Thymus (tissue), 11 donors: ENCODE measurements around the gene FBN2. TPM values are rescaled to one million over a fixed set of nuclear protein-coding genes. Genes with fewer than 3 reads are reported as not detected.

ENCODE experiments used
- DNase-seq, 9 donors: peaks; one replicate each; pipeline ENCODE4 v3.0.0-alpha.2; 2013; ENCODE audit warnings: low spot score in 9 of 9, low read depth in 6 of 9, missing footprints in 1 of 9
- H3K27ac ChIP-seq, 2 donors: one replicate each; pipeline ENCODE4 v1.5.1; 2013; ENCODE audit warnings: control low read depth in 1 of 2, low read depth in 1 of 2, low read length in 1 of 2, mild to moderate bottlenecking in 1 of 2, moderate library complexity in 1 of 2
- H3K27me3 ChIP-seq, 2 donors: one replicate each; pipeline ENCODE4 v1.5.1; 2013; ENCODE audit warnings: low read length in 1 of 2; ENCODE audit not compliant: control insufficient read depth in 2 of 2, insufficient read depth in 1 of 2
- H3K36me3 ChIP-seq, 2 donors: one replicate each; pipeline ENCODE4 v1.5.1; 2013; ENCODE audit warnings: low read length in 1 of 2, mild to moderate bottlenecking in 1 of 2, moderate library complexity in 1 of 2; ENCODE audit not compliant: control insufficient read depth in 2 of 2, insufficient read depth in 2 of 2
- H3K4me1 ChIP-seq, 2 donors: one replicate each; pipeline ENCODE4 v1.5.1; 2013; ENCODE audit warnings: low read length in 2 of 2; ENCODE audit not compliant: control insufficient read depth in 2 of 2, insufficient read depth in 2 of 2
- H3K4me3 ChIP-seq, 2 donors: one replicate each; pipeline ENCODE4 v1.5.1; 2013; ENCODE audit warnings: low read length in 2 of 2, control low read depth in 1 of 2, mild to moderate bottlenecking in 1 of 2
- H3K9me3 ChIP-seq, 2 donors: one replicate each; pipeline ENCODE4 v1.5.1; 2013; ENCODE audit warnings: low read length in 1 of 2, mild to moderate bottlenecking in 1 of 2; ENCODE audit not compliant: control insufficient read depth in 2 of 2, insufficient read depth in 1 of 2
- WGBS: extraction: QIAGEN DNeasy Blood & Tissue Kit; methylation state at CpG from one replicate; pipeline ENCODE4 v1.1.7; 2013; 5-methylcytosine and 5-hydroxymethylcytosine counted together
- polyA plus RNA-seq: library from polyadenylated mRNA; stranded (reverse); fragments of 200-250 nt; gene quantifications from one replicate; pipeline ENCODE4 v1.2.3, GENCODE V29; 2013
- total RNA-seq: library from RNA; stranded (reverse); fragments of 120-200 nt; gene quantifications from one replicate; pipeline ENCODE4 v1.2.4, GENCODE V29; 2013
- donor health status: healthy.

The FBN2 gene
- total and polyA plus RNA-seq, 2 donors, result 0.23 to 5.5 TPM

DNA sequence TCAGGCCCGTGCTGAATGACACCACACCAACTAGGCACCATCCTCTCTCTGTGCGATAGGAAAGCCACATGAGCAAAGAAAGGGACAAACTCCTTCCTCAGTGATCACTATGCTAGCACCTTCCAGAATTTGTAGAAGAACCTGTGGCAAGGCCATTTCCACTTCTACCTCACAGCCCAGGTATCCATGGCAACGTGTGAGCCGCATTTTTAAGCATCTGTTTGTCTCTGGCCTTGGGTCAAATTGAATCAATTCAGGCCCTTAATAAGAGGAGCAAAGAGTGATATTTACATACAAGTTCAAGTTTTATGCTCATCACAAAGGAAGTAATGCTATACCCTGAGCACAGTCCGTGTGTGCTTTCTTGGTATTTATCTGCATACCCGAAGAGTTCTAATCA, 275.1 kb downstream of the FBN2 start:
- Histone ChIP-seq H3K27ac (no peak overlapping the region), H3K4me3 (no peak overlapping the region), H3K27me3 (no peaks in the 10 kb centered on the region), H3K9me3 (no peaks in the 10 kb centered on the region), H3K4me1 (peaks cover 0 to 4% of the 10 kb centered on the region in 2 donors), H3K36me3 (no peaks in the 10 kb centered on the region)
- whole genome bisulfite sequencing, result 97% methylated on average over 6 of the region's 6 CpGs
- DNase-seq, result no peak

GRCh38 chr5:128259607-128260021, 278.4 kb downstream of the FBN2 start:
- no peaks in the 10 kb centered on the region for H3K9me3 ChIP-seq

GRCh38 chr5:128258372-128258771, 279.7 kb downstream of the FBN2 start:
- H3K4me1 ChIP-seq, result peaks cover 0 to 4% of the 10 kb centered on the region in 2 donors
- H3K9me3 ChIP-seq, result no peaks in the 10 kb centered on the region
- no peak overlapping the region for H3K4me3 ChIP-seq
- H3K27me3 ChIP-seq, result no peaks in the 10 kb centered on the region
- H3K27ac ChIP-seq, result peak overlapping the region in 1 of 2 donors; percentile 33
- no peaks in the 10 kb centered on the region for H3K36me3 ChIP-seq
- DNase-seq, result peak in 5 of 9 donors; percentile 19 to 65 (median 21)
- WGBS, result 87% methylated on average over 6 of the region's 6 CpGs

More at GRCh38 chr5:128259607-128260021, 278.4 kb downstream of the FBN2 start:
- H3K27ac ChIP-seq, result no peak overlapping the region
- H3K36me3 ChIP-seq, result no peaks in the 10 kb centered on the region
- H3K27me3 ChIP-seq, result no peaks in the 10 kb centered on the region
- no peak overlapping the region for H3K4me3 ChIP-seq
- whole genome bisulfite sequencing, result 93% methylated on average over 11 of the region's 11 CpGs
- no peak for DNase-seq
- peaks cover 0 to 4% of the 10 kb centered on the region in 2 donors for H3K4me1 ChIP-seq

GRCh38 chr5:128257076-128257475, 281.0 kb downstream of the FBN2 start:
- WGBS, result 88% methylated on average over 2 of the region's 2 CpGs
- no peaks in the 10 kb centered on the region for H3K27me3 ChIP-seq
- H3K36me3 ChIP-seq, result no peaks in the 10 kb centered on the region
- H3K4me3 ChIP-seq, result no peak overlapping the region
- peaks cover 0 to 4% of the 10 kb centered on the region in 2 donors for H3K4me1 ChIP-seq
- no peaks in the 10 kb centered on the region for H3K9me3 ChIP-seq
- no peak for DNase-seq
- no peak overlapping the region for H3K27ac ChIP-seq

DNA sequence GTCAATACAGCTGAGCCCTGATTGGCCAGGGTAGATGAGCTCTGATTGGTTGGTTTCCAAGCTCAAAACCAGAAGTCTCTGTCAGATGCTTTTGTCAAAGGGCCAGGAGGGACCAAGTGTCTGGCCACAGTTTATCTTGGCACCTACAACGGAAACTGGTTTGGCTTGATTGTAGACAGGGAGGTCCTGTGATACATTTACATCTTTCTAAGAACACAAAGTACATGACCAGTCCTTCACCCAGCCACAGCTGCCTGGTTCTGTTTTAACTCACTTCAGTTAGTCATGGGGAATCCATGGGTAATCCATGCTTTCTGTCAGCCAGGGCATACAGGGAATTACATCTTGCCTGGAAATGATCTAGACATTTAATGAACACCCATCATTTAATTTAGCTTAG, 283.3 kb downstream of the FBN2 start:
- WGBS, result 88% methylated on average over 1 of the region's 1 CpG
- no peaks in the 10 kb centered on the region for H3K9me3 ChIP-seq
- H3K4me3 ChIP-seq, result no peak overlapping the region
- no peak overlapping the region for H3K27ac ChIP-seq
- H3K36me3 ChIP-seq, result no peaks in the 10 kb centered on the region
- DNase-seq, result no peak
- no peaks in the 10 kb centered on the region for H3K27me3 ChIP-seq
- peaks cover 0 to 4% of the 10 kb centered on the region in 2 donors for H3K4me1 ChIP-seq

- no peaks in the 10 kb centered on the region for H3K27me3 ChIP-seq
- H3K9me3 ChIP-seq, result no peaks in the 10 kb centered on the region
- no peak overlapping the region for H3K4me3 ChIP-seq
- DNase-seq, result no peak
- H3K36me3 ChIP-seq, result no peaks in the 10 kb centered on the region
- no peak overlapping the region for H3K27ac ChIP-seq
- peaks cover 0 to 4% of the 10 kb centered on the region in 2 donors for H3K4me1 ChIP-seq
- WGBS, result 96% methylated on average over 7 of the region's 7 CpGs
Observed at GRCh38 chr5:128253880-128254279, 284.2 kb downstream of the FBN2 start.

GRCh38 chr5:128253161-128253560, 284.9 kb downstream of the FBN2 start:
- H3K27me3 ChIP-seq, result no peaks in the 10 kb centered on the region
- no peak for DNase-seq
- H3K4me3 ChIP-seq, result no peak overlapping the region
- no peak overlapping the region for H3K27ac ChIP-seq
- WGBS, result 92% methylated on average over 5 of the region's 5 CpGs
- no peaks in the 10 kb centered on the region for H3K36me3 ChIP-seq
- no peaks in the 10 kb centered on the region for H3K4me1 ChIP-seq
- H3K9me3 ChIP-seq, result no peaks in the 10 kb centered on the region

DNA sequence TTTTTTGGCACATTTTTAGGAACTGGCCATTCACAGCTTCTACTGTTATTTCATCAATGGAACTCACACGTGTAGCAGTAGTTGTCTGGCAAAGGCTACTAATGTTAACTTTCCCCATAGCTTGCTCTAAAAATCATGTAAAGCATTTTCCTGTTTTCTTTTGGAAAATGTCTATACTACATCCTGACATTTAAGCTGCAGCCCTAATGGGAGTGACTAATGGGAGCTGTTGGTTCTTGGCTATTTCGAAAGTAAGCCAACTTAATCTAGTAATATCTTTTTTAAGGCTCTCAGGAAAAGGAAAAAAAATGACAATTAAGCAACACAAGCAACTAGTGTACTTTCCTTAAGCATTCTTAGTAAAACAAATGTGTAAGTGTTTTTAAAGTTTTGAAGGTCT, 285.3 kb downstream of the FBN2 start:
- Histone ChIP-seq H3K4me1 (no peaks in the 10 kb centered on the region), H3K36me3 (no peaks in the 10 kb centered on the region), H3K27me3 (no peaks in the 10 kb centered on the region), H3K4me3 (no peak overlapping the region), H3K27ac (no peak overlapping the region), H3K9me3 (no peaks in the 10 kb centered on the region)
- 80% methylated on average over 2 of the region's 2 CpGs for WGBS
- DNase-seq, result no peak

DNA sequence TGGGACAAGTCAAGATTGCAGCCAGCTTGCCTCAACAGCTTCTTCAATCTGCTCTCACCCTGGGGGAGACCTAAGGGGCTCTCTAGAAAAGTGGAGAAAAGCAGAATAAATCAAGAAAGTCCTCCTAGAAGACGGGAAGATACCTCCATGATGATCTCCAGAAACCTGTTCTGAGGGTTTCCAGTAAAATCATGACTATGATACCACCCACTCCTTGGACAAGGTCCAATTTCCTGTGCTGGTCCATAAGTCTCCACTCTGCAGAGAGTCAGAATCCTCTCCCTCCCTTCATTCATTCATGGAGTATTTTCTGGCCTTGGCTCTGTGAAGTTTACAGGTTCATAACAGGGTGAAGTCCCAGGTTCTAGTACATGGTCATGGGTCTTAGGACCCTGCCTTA, 285.8 kb downstream of the FBN2 start:
- Histone ChIP-seq H3K27ac (no peak overlapping the region), H3K9me3 (no peaks in the 10 kb centered on the region), H3K36me3 (no peaks in the 10 kb centered on the region), H3K4me1 (no peaks in the 10 kb centered on the region), H3K4me3 (no peak overlapping the region), H3K27me3 (no peaks in the 10 kb centered on the region)
- DNase-seq, result no peak
- 86% methylated on average over 1 of the region's 1 CpG for WGBS

- WGBS, result 96% methylated on average over 4 of the region's 4 CpGs
- H3K27me3 ChIP-seq, result no peaks in the 10 kb centered on the region
- DNase-seq, result no peak
- no peaks in the 10 kb centered on the region for H3K36me3 ChIP-seq
- H3K27ac ChIP-seq, result no peak overlapping the region
- no peaks in the 10 kb centered on the region for H3K9me3 ChIP-seq
- H3K4me3 ChIP-seq, result no peak overlapping the region
- no peaks in the 10 kb centered on the region for H3K4me1 ChIP-seq
Observed at GRCh38 chr5:128245974-128246373, 292.1 kb downstream of the FBN2 start.
